NCI-H2196 treated with DMSO at 0.1 percent for 48 hours (cell line): ENCODE data around the gene ZNF543.
"Not testable (repeated sequence)": the region's sequence is repeated elsewhere in the genome, so short reads cannot be mapped to it uniquely, and the experiment has no call there.

Experiments
- DNase-seq: peaks from one replicate; lab custom pipeline; 2025; ENCODE audit not compliant: unreplicated experiment; lab: John Stamatoyannopoulos, UW

Gene ZNF543

DNA sequence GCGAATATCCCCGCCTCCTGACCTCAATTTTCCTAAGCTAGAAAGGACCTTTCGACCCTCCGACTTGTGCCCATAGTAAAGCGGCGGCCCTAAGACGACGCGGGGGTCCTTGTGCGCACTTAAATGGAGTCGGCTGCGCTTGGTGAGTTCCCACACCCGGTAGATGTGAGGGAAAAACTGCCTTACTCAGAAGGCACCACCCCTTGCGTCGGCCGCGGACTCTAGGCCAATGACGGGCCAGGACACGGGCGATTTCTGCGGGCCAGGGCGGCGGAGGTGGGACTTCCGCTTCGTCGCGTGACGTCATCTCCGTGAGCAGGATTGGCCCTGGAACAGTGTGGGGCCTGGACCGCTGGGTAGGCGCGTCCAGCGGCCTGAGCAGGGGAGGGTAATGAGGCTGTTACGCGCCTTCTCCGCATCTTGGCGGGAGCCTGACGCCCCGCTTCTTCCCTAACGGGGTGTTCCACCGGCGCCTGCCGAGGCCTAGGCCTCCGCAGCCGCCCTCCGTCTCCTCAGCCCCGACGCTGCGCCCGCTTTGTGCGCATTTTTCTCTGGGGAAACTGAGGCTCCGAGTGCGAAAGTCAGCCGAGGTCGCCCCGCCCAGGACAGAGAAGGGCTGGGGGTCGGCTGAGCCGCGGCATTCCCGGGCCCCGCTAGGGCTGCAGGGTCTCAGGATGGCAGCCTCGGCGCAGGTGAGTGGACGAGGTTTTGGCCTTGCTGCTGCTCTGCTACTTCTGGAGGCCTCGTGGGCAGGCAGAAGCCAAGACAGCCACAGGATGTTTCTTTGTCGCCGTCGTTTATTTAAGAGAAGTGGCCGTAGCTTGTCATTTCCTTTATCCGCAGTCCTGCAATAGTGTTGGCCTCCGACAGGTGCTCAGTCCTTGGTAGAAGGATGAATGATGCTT, at the start of gene ZNF543:
Gene ZNF543 (plus strand): TSS at position 293 of the 905 bp plus-strand sequence. CDS start 382 bp downstream, at position 675.
- peak; percentile 85 for DNase-seq

DNA sequence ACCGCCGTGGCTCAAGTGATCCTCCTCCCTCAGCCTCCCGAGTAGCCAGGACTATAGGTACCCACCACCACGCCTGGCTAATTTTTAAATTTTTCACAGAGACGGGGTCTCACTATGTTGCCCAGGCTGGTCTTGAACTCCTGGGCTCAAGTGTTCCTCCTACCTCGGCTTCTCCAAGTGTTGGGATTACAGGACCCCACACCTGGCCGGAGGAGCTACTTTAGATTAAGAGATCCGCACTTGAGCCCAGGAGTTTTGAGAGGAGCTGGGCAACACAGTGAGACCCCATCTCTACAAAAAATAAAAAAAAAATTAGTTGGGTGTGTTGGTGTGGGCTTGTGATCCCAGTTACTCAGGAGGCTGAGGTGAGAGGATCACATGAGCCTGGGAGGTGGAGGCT, 49.0 kb upstream of the ZNF543 start:
- no peak for DNase-seq

DNA sequence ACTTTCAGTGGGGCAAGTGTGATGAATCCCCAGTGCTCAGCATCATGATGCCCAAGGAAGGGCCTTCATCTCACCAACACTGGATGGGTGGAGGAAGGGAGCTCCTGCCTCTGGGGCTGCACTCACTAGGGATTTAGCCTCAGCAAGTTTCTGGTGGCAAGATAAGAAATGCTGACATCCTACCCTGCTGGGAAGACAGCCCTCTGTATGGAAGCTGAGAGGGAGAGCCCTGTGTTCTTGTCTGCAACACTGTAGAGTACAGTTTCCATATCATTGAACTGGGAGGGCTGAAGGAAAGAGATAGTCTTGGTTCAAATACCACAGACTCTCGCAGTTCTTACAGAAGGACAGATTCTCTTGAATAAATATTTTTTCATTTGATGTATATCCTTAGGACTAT, 47.3 kb upstream of the ZNF543 start:
- no peak for DNase-seq

- DNase-seq = no peak
Measured at GRCh38 chr19:57276430-57276829, 43.8 kb upstream of the ZNF543 start.

GRCh38 chr19:57278481-57278880, 41.8 kb upstream of the ZNF543 start:
- DNase-seq = not testable (repeated sequence)

DNA sequence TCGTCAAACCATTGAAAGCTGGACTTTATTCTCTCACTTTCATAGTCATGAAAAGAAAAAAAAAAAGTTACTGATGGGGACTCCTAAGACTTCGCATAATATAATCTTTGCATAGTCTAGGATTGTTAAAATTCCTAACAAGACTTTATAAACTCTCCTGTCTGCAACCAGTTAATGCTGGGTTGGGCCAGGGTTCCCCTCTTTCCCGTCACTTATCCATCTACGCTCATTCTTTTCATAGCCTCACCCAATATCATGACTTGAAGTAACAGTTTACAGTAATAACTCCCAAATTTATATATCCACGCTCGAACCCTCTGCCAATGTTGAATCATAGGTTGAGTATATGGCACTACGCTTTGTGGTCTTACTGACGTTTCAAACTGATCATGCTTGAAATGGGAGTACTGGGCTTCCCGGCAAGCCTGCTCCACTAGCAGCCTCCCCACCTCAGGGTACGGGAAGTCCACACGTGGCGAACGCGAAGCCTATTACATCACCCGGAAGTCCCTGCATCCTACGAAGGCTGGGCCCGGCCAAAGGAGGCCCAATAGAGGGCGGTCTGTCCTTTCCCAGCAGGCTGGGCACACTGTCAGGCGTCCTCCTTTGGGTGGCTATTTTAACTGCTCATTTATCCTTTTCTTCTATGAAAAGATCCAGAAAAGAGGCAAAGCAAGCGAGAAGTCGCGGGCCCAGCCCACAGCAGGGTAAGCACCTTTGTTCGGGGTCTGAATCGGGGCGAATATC, 40.7 kb upstream of the ZNF543 start:
- DNase-seq = peak; percentile 93

- peak; percentile 86 for DNase-seq
Measured at GRCh38 chr19:57280165-57280961, 39.9 kb upstream of the ZNF543 start, which contains the start of gene ZNF460. TSS of gene ZNF460 (plus strand) at chr19:57280485. CDS start at chr19:57280807, 322 bp downstream.

DNA sequence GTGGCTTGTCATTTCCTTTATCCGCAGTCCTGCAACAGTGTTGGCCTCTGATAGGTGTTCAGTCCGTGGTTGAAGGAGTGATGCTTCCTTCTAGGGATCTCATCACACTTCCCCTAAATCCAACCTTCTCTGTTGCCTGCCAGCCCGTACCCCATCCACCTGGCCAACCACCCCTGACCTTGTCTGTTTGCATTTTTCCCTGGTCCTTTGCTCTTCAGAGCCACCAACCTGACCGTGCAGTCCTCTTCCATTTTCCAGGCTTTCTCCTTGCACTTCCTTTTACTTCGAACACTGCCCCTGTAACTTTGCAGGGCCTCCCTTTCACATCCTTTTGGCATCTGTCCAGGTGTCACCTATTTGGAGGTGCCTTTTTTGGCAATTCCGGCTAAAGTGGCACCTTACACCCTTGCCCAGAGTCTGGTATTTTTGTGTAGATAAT, 39.3 kb upstream of the ZNF543 start:
- DNase-seq = no peak

DNA sequence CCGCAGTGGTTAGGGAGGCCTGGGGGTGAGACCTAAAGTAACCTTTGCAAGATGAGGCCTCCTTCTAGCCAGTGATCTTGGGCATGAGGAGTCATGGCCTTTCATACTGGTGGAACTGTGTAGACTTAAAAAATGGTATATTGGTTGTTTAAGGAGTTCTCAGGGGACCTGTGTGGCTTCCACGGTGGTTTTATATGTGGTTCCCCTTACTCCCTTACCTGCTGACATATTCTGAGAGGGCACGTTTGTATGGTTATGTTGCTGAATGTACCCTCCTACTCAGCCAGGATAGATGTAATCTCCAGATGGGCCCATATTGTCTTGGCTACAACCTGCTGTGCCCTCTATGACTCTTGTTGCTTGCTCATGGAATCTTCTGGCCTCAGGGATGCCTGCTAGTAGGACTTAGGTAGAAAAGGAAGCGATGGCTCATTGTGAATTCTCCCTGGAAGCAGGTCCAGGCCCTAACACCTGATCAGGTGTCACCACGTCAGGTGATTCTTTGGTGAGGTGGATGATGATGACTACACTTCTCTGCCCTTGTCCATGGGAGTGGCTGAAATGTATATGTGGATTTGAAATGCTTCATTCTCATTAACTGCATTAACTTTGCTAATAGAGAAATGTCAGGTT, 38.1 kb upstream of the ZNF543 start:
- DNase-seq = no peak

- no peak for DNase-seq
Measured at GRCh38 chr19:57288373-57288772, 31.9 kb upstream of the ZNF543 start.

GRCh38 chr19:57290970-57291369, 29.3 kb upstream of the ZNF543 start:
- DNase-seq = no peak

DNA sequence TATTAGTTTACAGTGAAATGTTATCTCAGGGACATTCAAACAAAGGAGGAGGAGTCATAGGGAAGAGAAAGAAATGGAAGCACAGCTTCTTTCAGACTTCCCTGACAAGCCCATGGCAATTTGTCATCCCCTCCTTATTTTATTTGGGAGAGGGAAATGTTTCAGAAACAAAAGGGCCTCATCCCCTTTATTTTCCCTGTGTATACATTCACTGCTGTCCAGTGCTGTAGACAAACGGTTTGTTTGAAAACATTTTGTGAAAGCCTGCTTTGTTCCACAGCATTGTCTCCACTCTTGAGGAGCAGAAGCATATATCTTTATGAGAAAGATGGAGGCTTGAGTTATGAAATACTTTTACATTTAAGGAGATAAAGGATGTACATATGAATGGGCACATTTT, 27.7 kb upstream of the ZNF543 start:
- DNase-seq = no peak

- DNase-seq = no peak
Measured at GRCh38 chr19:57293719-57294118, 26.6 kb upstream of the ZNF543 start.

DNA sequence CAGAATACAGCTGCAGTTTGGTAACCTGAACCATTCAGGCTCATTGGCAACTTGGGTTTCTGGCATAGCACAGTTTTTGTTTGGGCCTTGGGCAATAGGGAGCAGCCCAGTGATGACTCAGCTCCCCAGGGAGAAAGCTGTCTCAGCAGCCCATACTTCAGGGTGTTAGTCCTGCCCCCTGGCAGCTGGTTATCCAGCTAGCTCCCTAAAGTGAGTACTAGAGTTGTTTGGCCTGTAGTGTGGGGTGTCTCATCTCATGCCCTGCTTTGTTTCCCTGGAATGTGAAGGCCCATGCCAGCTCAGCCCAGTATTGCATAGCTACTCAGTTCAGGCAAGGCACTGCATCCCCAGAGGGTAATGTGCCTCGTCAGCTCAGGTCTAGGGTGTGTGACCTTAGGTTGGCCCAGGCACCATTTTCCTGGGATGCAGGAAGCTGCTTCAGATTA, 18.2 kb upstream of the ZNF543 start:
- DNase-seq = no peak

DNA sequence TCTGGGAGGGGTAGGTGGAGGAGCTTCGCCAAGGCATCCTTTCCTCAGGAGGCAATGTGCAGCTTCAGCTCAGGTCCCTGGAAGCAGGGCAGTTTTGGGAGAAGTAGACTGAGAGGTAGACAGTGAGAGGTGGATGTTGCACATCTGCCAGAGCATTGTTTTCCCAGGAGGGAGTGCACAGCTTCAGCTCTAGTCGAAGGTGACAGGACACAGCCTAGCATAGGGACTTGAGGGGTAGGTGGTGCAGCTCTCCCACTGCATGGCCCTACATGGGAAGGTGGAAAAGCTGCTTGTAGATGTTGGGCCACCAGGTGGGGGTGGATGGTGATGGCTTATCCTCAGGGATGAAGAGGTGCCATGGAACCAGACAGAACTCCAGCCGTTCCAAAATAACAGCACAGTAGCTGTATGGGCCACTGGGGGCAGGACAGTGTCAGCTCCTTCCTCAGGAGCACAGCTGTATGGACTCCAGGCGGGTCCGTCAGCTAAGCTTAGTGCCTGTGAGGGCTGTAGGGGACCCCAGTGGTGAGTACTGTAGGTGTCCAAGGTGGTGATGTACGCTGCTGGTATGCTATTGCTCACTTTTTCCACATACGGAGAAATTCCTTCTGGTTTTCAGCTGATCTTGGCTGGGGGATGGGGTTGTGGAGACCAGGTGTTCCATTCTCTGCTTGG, 17.4 kb upstream of the ZNF543 start:
- DNase-seq = no peak

DNA sequence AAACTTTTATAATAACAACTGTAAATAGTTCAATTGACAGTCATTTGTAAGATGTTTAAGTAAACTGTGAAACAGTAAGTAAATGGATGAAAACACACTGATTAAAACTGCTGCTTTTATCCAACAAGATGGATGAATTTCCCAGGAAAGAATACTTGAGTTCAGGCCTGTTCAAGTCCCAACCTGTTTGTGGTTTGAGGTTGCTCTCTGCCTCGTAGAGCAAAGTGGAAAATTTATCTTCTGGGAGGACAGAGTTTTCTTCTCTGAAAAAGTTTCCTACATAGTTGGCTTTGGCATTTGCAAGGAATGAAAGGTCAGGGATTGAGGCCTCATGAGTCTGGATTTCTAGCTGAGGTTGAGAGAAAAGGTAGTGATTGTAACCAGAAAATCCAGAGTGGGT, 15.2 kb upstream of the ZNF543 start:
- DNase-seq = no peak

DNA sequence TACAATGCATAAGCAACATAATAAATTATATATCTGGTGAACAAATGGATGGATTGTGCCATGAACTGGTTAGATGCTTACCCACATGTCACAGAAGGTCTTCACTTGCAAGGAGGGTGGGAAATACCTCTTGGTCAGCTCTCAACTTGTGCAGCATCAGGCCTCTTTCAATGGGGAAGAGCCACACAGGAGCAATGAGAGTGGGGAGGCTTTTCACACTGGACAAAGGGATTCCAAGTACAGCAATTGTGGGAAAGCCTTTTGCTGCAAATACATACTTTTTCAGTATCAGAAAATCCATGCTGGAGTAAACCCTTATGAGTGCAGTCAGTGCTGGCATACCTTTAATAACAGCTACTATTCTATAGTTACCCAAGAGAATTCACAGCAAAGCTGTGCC, 11.8 kb upstream of the ZNF543 start:
- no peak for DNase-seq

DNA sequence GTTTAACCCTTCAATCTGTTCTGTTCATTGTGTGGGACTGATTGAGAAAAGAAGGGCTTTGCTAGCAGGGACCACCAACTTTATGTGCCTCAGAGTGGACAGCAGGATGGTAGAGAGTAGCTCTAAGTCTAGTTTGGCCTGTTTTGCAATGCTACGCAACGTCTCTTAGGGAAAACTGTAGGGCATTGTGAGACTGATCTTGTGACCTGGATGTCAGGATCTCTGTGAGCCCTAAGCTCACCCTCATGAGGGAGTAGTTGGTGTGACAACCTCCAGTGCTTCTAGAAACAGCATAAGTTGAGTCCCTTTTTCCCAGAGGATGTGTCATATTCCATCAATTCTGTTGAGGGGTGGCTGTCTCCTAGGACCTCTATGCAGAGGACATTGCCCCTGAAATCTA, 9.5 kb upstream of the ZNF543 start:
- no peak for DNase-seq

GRCh38 chr19:57314146-57314545, 6.1 kb upstream of the ZNF543 start:
- no peak for DNase-seq

- DNase-seq = no peak
Measured at GRCh38 chr19:57317503-57317902, 2.8 kb upstream of the ZNF543 start.
